Activated naive CD4-positive, alpha-beta T cell treated with anti-CD3 and anti-CD28 coated beads, Interleukin-2, amount 50 U/mL, for 24 hours (primary cell): ENCODE measurements around the gene TSPYL2.

ENCODE experiments used
- H3K27ac Mint-ChIP-seq: one replicate; pipeline ENCODE4 v1.8.0; 2021; ENCODE audit warnings: mild to moderate bottlenecking, mixed read lengths
- H3K27me3 Mint-ChIP-seq: one replicate; pipeline ENCODE4 v1.8.0; 2021; ENCODE audit warnings: mixed read lengths
- H3K36me3 Mint-ChIP-seq: one replicate; pipeline ENCODE4 v1.8.0; 2021; ENCODE audit warnings: mixed read lengths
- H3K4me1 Mint-ChIP-seq: one replicate; pipeline ENCODE4 v1.8.0; 2021; ENCODE audit warnings: mixed read lengths
- H3K4me3 Mint-ChIP-seq: one replicate; pipeline ENCODE4 v1.8.0; 2021; ENCODE audit warnings: mild to moderate bottlenecking, mixed read lengths
- H3K9me3 Mint-ChIP-seq: one replicate; pipeline ENCODE4 v1.8.0; 2021; ENCODE audit warnings: mixed read lengths

The TSPYL2 gene

GRCh38 chrX:53089224-53089842 lies 7.2 kb downstream of the TSPYL2 start:
- peaks cover 47% of the 10 kb centered on the region for H3K4me1 Mint-ChIP-seq
- no peaks in the 10 kb centered on the region for H3K9me3 Mint-ChIP-seq
- H3K27ac Mint-ChIP-seq = peak overlapping the region; percentile 99
- H3K4me3 Mint-ChIP-seq = peak overlapping the region; percentile 96
- H3K27me3 Mint-ChIP-seq = no peaks in the 10 kb centered on the region
- peaks cover 12% of the 10 kb centered on the region for H3K36me3 Mint-ChIP-seq

DNA sequence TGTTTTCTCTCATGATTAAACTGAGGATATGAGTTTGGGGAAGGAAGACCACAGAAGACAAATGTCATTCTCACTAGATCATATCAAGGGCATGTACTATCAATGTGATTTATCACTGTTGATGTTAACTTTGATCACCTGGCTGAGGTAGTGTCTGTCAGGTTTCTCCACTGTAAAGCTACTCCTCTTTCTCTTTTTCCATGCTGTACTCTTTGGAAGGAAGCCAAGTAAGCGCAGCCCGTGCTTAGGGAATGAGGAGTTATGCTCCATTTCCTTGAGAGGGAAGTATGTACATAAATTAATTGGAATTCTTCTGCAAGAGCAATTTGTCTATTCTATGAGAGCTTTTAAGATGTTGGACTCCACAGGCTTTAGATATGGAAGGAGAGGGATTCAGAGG lies 7.8 kb downstream of the TSPYL2 start:
- no peak overlapping the region for H3K4me3 Mint-ChIP-seq
- no peaks in the 10 kb centered on the region for H3K27me3 Mint-ChIP-seq
- no peak overlapping the region for H3K27ac Mint-ChIP-seq
- H3K9me3 Mint-ChIP-seq = no peaks in the 10 kb centered on the region
- peaks cover 12% of the 10 kb centered on the region for H3K36me3 Mint-ChIP-seq
- H3K4me1 Mint-ChIP-seq = peaks cover 47% of the 10 kb centered on the region

DNA sequence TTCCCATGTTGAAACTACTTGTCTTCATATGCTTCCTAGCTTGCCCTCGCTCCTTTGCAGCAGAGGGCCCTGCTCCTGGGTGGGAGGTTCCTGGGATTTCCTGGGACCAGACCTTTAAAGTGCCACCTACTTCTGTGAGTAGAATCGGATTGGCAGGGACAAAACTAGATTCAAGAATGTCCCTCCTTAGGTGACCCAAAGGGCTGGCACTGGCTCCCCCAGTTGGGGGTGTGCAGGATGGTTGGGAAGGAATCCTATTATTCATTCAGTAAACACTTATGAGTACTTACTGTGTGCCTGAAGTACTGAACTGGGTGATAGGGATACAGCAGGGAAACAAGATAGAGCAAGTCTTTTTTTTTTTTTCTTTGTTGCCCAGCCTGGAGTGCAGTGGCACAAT lies 9.2 kb downstream of the TSPYL2 start:
- peaks cover 6% of the 10 kb centered on the region for H3K36me3 Mint-ChIP-seq
- H3K9me3 Mint-ChIP-seq = no peaks in the 10 kb centered on the region
- peaks cover 44% of the 10 kb centered on the region for H3K4me1 Mint-ChIP-seq
- H3K4me3 Mint-ChIP-seq = no peak overlapping the region
- H3K27me3 Mint-ChIP-seq = no peaks in the 10 kb centered on the region
- no peak overlapping the region for H3K27ac Mint-ChIP-seq

DNA sequence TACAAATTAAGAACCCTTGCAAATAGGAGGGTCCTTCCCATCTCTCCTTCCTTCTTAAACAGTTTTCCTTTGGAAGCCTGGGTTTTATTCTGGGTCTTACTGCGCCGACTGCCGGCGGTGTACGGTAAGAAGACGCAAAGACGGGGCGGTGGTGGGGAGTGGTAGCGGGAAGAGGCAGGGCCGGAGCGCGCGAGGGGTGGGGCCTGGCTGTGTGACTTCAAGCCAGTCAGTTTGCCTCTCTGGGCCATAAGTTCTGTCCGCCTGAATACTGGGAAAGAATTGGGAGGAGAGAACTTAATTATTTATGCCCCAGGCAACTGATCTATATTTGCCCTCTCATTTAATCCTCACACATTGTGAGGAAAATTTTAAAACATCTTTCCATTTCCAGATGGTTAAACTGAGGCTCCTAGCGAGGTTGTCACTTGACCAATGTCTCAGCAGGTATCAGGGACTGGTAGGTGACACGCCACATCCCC lies 11.0 kb downstream of the TSPYL2 start:
- peak overlapping the region; percentile 89 for H3K4me3 Mint-ChIP-seq
- H3K27me3 Mint-ChIP-seq = no peaks in the 10 kb centered on the region
- peaks cover 4% of the 10 kb centered on the region for H3K36me3 Mint-ChIP-seq
- H3K27ac Mint-ChIP-seq = peak overlapping the region; percentile 23
- H3K4me1 Mint-ChIP-seq = peaks cover 30% of the 10 kb centered on the region
- H3K9me3 Mint-ChIP-seq = no peaks in the 10 kb centered on the region

DNA sequence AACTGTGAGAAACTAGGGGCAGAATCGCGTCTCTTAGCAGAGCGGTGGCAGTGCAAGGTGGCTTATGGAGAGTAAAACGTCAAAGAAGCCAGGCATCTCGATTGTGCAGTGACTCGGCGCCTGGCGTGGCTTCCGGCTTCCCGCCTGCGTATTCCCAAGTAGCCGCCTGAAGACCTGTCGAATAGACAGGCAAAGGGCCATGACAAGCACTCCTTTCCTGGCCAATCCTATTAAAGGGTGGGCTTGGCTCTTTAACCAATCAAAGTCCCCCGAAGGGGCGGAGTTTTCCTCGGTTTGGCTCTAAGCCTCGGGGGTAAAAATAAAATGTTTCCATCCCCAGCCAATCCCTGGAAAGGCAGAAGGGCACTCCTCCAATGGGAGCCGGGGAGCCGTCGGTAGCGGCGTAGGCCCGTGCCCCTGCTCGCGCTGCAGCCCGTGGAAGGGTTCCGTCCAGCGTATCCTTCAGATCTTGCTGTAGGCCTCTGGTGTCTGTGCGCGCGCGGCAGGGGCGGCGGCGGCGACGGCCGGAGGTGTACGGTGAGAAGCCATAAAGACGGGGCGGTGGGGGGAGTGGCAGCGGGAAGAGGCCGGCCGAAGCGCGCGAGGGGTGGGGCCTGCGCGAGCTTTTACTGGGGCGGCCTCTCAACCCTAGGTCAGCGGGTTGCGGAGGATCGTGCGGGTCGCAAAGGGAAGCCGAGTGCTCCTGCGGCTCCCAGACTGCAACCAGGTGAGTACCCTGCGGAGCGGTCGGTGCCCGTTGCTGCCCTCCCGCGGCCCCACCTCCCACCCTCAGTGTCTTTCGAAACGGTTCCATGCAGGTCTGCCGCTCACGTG lies 11.8 kb downstream of the TSPYL2 start, which contains the start of gene KANTR:
Gene KANTR (plus strand): TSS at position 395 of the 834 bp plus-strand sequence. CDS start 30,131 bp downstream, outside the sequence.
- Mint-ChIP-seq H3K9me3 (no peaks in the 10 kb centered on the region), H3K27ac (peak within 1 kb of the TSS; percentile 88), H3K36me3 (no peaks in the 10 kb centered on the region), H3K4me1 (peaks cover 22% of the 10 kb centered on the region), H3K27me3 (no peaks in the 10 kb centered on the region), H3K4me3 (peak within 1 kb of the TSS; percentile 89)

- H3K27ac Mint-ChIP-seq = peak overlapping the region; percentile 72
- no peaks in the 10 kb centered on the region for H3K9me3 Mint-ChIP-seq
- peak overlapping the region; percentile 89 for H3K4me3 Mint-ChIP-seq
- peaks cover 17% of the 10 kb centered on the region for H3K4me1 Mint-ChIP-seq
- no peaks in the 10 kb centered on the region for H3K36me3 Mint-ChIP-seq
- no peaks in the 10 kb centered on the region for H3K27me3 Mint-ChIP-seq
These were observed 12.4 kb downstream of the TSPYL2 start for GRCh38 chrX:53094582-53094905.

DNA sequence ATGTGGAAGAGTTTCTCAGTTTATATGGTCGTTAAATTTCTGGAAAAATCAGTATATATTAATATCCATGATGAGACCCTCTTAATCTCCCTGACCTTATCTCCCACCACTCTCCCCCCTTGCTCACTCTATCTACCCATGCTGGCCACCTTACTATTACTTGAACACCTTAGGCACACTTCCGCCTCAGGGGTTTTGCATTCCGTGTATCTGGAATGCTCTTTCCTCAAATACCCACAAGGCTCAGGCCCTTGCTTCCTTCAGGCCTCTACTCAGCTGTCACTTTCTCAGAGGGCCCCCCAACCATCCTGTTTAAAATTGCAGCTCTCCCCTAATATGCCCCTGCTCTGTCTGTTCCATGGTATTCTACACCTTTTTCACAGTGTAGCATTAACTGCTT lies 13.6 kb downstream of the TSPYL2 start:
- no peak overlapping the region for H3K27ac Mint-ChIP-seq
- peaks cover 17% of the 10 kb centered on the region for H3K4me1 Mint-ChIP-seq
- H3K36me3 Mint-ChIP-seq = no peaks in the 10 kb centered on the region
- H3K4me3 Mint-ChIP-seq = peak overlapping the region; percentile 20
- H3K27me3 Mint-ChIP-seq = no peaks in the 10 kb centered on the region
- H3K9me3 Mint-ChIP-seq = no peaks in the 10 kb centered on the region

DNA sequence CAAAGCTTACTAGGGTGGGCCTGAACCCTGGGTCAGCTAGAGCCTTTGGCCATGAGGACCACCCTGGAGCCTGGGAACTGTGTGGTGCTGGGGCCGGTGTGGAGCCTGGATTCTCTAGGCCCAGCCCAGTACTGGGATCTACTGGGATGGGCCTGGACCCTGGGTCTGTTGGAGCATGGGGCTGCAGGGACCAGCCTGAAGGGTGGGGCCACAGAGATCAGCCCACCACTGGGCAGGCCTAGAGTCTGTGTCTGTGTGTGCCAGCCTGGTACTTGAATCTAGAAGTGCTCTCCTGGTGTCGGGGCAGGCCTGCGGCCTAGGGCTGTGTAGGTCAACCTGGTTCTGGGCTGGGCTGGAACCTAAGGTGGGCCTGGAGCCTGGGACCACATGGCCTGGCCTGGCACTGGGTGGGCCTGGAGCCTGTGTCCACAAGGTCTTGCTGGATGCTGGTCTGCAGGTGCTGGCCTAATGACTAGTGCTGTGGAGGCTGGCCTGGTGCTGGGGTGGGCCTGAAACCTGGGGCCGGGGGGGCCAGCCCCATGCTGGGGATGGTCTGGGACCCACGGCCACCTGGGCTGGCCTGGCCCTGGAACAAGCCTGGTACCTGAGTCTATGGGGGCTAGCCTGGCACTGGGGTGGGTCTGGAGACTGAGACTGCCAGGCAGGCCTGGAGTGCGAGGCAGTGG lies 32.8 kb downstream of the TSPYL2 start:
- Mint-ChIP-seq H3K4me1 (peaks cover 16% of the 10 kb centered on the region), H3K27ac (no peak overlapping the region), H3K27me3 (no peaks in the 10 kb centered on the region), H3K9me3 (no peaks in the 10 kb centered on the region), H3K36me3 (peaks cover 5% of the 10 kb centered on the region), H3K4me3 (no peak overlapping the region)

DNA sequence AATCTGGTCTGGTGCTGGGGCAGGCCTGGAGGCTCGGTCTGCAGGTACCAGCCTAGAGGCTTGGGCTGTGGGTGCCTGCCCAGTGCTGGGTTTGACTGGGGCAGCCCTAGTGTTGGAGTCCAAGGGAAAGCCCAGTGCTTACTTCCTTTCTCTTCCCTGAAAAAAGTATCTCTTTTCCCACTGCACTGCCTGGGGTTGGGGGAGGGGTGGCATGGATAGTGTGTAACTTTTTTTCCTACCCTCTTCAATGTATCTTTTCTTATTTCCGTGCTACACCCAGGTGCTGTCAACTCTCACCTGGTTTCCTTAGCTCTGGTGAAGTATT lies 33.3 kb downstream of the TSPYL2 start:
- H3K4me1 Mint-ChIP-seq = peaks cover 16% of the 10 kb centered on the region
- H3K4me3 Mint-ChIP-seq = no peak overlapping the region
- no peaks in the 10 kb centered on the region for H3K9me3 Mint-ChIP-seq
- H3K27me3 Mint-ChIP-seq = no peaks in the 10 kb centered on the region
- H3K27ac Mint-ChIP-seq = no peak overlapping the region
- H3K36me3 Mint-ChIP-seq = peaks cover 5% of the 10 kb centered on the region

- no peak overlapping the region for H3K27ac Mint-ChIP-seq
- no peaks in the 10 kb centered on the region for H3K27me3 Mint-ChIP-seq
- no peak overlapping the region for H3K4me3 Mint-ChIP-seq
- peaks cover 16% of the 10 kb centered on the region for H3K4me1 Mint-ChIP-seq
- no peaks in the 10 kb centered on the region for H3K9me3 Mint-ChIP-seq
- H3K36me3 Mint-ChIP-seq = peaks cover 5% of the 10 kb centered on the region
These were observed 33.9 kb downstream of the TSPYL2 start for GRCh38 chrX:53116101-53116500.

DNA sequence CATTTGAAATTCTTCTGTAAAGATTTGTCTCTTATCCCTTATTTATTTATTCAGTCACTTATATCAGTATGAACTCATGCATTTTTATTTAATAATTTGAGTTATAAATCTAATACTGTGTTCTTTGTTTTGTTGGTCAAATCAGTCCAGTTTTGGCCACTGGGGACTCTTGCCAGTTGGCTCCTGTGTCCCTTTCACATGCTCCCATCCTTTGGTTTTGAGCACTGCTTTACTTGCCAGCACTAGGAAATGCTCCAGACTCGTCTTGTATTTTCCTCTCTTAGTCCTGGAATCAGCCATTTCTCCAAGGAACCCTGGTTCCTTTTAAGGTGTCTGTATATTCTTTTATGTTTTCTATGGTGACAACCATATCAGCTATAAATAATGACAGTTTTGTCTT lies 39.8 kb downstream of the TSPYL2 start:
- Mint-ChIP-seq H3K27me3 (no peaks in the 10 kb centered on the region), H3K4me1 (peaks cover 35% of the 10 kb centered on the region), H3K4me3 (no peak overlapping the region), H3K36me3 (peaks cover 10% of the 10 kb centered on the region), H3K27ac (no peak overlapping the region), H3K9me3 (peaks cover 6% of the 10 kb centered on the region)

- H3K36me3 Mint-ChIP-seq = peaks cover 10% of the 10 kb centered on the region
- H3K4me3 Mint-ChIP-seq = no peak overlapping the region
- no peak overlapping the region for H3K27ac Mint-ChIP-seq
- peaks cover 6% of the 10 kb centered on the region for H3K9me3 Mint-ChIP-seq
- H3K4me1 Mint-ChIP-seq = peaks cover 35% of the 10 kb centered on the region
- no peaks in the 10 kb centered on the region for H3K27me3 Mint-ChIP-seq
These were observed 43.3 kb downstream of the TSPYL2 start for GRCh38 chrX:53125506-53125905.

DNA sequence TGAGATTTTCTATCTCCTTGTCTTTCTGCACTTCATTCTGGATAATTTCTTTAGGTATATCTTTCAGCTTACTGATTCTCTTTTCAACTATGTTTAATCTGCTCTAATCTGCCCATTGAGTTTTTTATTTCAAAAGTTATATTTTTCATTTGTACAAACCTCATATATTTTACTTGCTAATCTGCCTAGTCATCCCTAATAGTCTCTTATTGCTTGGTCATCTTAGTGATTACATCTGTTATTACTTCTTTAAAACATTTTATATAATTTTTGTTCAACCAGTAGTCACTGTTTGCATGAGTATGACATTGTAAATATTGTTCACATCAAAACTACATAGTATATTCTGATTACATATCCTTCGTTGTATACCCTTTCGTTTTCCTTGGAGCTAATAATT lies 44.2 kb downstream of the TSPYL2 start:
- Mint-ChIP-seq H3K4me3 (no peak overlapping the region), H3K9me3 (peaks cover 6% of the 10 kb centered on the region), H3K4me1 (peaks cover 35% of the 10 kb centered on the region), H3K27ac (no peak overlapping the region), H3K36me3 (peaks cover 10% of the 10 kb centered on the region), H3K27me3 (no peaks in the 10 kb centered on the region)

DNA sequence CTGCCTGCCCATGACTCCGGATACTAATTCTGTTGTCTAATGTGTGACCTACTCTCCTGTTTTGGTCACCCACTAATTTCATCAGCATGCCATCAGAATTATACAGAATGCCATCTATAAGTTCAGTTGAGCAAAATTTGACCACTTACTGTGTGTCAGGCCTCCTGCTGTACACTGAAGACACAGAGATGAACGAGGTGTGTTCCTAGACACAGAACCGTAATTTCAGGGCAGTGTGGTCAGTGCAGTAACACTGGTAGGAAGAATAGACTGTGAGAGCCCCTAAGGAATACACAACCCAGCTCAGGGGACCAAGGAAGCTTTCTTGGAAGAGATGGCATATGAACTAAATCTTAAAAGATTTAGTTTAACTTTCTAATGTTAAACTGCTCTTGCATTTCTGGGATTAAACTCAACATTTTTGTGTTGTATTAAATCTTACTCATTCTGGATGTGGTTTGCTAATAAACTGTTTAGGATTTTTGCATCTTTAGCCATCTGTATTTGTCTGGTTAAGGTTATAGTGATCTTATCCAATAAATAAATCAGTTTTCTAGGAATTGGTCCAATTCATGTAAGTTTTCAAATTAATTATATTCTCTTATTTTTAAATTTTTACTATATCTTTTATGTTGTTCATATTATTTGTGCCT lies 46.1 kb downstream of the TSPYL2 start:
- Mint-ChIP-seq H3K9me3 (peaks cover 6% of the 10 kb centered on the region), H3K27me3 (no peaks in the 10 kb centered on the region), H3K4me1 (peaks cover 31% of the 10 kb centered on the region), H3K36me3 (peaks cover 12% of the 10 kb centered on the region), H3K27ac (no peak overlapping the region), H3K4me3 (no peak overlapping the region)

DNA sequence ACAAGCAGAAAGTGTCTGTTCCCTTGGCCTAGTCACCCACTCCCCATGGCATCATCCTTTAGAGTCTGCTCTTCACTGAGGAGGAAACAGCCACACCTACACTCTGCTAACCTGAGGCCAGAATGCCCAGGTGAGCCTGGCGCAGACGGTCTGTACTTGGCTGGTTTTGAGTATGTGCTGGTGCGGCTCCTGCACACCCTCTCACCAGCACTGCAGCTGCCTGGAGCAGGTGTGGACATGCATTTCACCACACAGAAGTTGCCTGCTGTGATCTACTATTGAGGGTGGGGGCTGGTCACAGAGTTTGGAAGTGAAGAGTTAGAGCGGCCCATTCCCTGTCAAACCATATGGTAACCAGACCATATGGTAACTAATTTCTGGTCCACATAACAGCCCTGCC lies 51.2 kb downstream of the TSPYL2 start:
- Mint-ChIP-seq H3K36me3 (peaks cover 5% of the 10 kb centered on the region), H3K9me3 (no peaks in the 10 kb centered on the region), H3K27ac (no peak overlapping the region), H3K27me3 (no peaks in the 10 kb centered on the region), H3K4me3 (no peak overlapping the region), H3K4me1 (no peaks in the 10 kb centered on the region)
